Activated CD4-positive, CD25-positive, alpha-beta regulatory T cell treated with anti-CD3 and anti-CD28 coated beads, Interleukin-2, amount 50 U/mL, for 72 hours (primary cell): ENCODE measurements around the gene KCNK7.

ENCODE experiments used
- DNase-seq: peaks from one replicate; pipeline ENCODE4 v3.0.0; 2021

The KCNK7 gene

DNA sequence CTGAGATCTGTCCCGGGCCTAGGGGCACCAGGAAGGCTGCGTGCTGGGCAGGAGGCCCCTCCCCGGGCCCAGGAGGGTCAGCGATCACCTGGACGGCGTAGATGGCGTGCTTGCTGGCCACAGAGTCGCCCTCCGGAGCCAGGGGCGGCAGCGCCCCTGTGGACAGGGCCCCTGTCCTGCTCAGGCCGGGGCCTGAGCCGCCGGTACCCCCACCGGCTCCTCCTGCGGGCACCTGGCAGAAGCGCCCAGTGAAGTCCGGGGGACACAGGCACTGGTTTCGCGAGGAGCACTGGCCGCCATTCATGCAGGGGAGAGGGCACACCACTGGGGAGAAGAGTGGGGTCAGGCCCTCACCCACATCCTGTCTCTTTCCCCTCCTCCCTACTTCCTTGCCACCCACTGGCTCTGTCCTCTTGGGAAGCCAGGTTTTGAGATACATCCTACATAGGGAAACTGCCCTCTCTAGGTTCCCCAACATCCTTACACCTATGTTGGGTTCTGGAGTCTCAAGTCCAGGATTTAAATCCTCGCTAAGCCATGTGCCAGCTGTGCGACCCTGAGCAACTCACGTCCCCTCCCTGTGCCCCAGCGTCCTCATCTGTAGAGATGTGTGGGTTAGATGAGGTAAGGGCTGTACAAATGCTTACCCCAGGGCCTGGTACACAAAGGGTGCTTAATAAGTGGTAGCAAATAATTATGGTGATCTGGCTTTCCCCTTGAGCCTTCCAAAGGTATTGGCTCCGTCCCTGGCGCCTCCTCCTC lies 41.4 kb downstream of the KCNK7 start:
- no peak for DNase-seq

DNA sequence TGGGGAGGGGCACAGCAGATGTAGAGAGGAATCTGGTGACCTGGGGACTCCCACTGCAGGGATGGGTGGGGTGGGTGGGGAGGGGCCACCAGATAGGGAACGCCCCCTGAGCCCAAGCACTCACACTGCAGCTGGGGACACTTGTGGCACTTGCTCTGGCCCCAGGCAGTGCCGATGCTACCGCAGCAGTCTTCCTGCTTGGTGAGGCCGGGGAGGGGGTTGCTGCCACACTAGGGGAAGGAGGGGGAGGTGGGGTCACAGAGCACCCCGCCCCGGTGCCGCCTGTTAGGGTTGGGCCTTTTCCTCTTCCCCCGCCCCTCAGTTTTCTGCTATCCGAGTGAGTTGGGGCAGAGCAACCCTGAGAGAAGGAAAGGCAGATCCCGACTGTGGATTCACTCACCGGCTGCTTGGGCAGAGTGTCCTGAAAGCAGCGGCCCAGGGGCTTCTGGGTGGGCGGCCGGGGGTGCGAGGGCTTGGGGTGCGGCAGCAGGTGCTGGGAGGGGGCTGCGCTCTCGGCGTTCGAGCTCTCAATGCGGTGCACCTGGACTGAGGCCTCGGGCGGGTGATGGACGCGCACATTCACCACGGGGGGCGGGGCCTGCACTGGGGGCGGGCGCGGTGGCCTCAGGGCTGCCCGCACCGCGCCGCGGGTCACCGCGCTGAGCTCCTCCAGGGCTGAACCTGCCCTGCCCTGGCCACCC lies 42.1 kb downstream of the KCNK7 start:
- no peak for DNase-seq

DNA sequence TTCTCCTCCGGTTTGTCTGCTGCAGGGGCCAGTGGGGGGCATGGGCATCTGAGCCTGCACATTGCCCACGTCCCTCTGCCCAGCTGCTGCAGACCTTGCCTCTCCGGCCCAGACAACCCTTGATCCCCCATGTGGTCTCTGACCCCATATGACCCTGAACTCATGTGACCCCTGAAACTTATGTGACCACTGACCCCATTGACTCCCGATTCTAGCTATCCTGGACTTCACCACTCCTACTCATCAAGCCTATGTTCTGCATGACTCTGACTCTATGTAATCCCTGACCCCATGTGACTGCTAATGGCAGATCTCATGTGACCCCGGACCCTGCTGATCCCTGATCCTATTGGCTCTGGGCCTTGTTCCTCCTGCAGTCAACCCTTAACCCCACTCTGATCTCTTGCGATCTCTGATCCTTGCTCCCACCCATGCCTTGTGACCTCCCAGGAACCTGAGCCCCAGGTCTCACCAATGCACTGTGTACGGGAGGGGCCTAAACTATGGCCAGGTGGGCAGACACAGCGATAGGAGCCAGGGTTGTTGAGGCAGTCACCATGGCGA lies 43.1 kb downstream of the KCNK7 start:
- DNase-seq: no peak

DNA sequence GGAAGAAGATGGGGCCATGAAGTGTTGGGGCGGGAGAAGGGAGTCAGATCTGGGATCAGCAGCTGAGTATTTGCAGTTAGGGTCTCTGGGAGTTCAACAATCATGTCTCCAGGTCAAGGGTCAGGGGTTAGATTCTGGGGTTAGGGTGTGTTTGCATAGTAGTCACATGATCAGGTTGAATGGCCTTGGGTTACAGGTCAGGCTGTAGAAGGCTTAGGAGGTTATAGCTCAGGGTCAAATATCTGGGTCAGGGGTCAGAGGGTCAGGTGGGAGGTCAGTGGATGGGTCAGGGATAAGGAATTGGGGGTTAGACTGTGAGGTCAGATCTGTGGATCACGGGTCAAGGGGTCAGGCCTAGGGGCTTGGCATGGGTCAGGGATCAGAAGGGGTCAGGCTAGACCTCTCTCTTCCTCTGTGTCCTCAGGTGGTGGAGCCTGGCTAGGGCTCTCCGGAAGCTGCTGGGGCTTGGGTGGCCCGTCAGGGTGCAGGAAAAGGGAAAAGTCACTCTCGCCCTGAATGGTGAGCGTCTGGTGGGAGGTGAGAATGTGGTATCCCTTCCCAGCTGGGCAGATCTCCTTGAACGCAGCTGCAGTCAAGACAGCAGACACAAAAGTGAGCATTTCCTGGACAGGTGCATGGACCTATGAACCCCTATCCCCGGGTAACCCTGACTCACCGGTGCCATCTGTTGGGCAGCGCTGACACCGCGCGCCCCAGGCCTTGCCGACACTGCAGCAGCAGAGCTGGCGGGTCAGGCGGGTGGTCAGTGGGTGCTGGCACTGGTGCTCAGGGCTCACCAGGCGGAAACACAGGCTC lies 43.8 kb downstream of the KCNK7 start:
- peak; percentile 64 for DNase-seq

DNA sequence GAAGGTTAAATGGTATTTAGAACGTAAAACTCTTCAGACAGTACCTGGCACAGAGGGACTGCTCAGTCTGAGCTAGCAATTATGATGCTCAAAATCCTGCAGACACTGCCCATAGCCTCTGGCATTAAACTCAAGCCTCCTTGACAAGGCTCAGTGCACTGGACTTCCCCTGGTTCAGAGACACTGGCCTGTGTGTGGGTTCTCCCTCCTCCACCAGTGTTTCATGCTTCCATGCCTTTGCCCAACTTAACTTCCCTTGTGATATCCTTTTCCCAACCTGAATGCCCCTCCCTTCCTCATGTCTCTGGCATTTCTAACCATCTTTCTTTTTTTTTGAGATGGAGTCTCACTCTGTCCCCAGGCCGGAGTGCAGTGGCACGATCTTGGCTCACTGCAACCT lies 46.5 kb downstream of the KCNK7 start:
- no peak for DNase-seq

DNA sequence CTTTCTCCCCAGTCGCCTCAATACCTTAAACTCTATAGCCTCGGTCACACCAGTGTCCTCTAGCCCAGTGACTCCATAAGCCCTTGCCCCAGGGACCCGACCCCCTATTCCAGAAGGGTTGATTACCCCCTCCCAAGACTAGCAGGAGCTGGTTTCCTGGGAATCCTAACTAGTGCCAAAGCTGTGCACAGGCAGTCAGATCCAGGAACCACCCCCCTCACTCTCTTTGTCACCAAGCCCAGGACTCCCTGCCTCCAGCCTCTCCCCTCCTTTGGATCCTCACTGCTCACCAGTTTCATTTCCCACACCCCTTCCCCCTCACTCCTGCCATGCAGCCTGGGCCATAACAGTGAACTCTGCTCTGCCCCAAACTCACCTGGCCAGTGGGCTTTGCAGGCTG lies 47.2 kb downstream of the KCNK7 start:
- no peak for DNase-seq

DNA sequence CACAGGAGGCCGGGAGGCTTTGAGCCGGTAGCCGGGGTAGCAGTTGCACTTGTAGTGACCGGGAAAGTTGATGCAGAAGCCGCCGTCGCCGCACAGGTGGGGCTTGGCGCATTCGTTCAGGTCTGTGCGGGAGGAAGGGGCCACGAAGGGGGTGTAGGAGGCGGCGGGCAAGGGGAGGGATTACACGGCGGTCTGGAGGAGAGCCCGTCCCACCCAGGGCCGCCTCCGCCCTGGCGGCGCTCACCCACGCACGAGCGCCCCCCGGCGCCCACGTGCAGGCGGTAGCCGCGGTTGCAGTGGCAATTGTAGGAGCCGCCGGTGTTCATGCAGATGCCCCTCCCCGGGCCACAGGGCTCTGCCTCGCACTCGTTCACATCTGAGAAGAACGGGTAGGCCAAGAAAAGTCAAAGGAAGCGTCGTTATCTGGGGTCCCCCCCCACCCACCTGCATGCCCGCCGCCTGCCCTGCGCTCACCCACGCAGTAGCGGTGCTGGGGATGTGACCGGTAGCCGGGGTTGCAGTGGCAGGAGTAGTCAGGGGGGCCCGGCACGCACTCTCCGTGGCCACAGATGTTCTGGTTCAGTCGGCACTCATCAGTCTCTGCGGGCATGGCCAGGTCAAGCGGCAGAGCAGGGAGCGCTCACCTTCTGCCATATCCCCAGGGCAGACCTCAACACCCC lies 48.0 kb downstream of the KCNK7 start:
- no peak for DNase-seq

DNA sequence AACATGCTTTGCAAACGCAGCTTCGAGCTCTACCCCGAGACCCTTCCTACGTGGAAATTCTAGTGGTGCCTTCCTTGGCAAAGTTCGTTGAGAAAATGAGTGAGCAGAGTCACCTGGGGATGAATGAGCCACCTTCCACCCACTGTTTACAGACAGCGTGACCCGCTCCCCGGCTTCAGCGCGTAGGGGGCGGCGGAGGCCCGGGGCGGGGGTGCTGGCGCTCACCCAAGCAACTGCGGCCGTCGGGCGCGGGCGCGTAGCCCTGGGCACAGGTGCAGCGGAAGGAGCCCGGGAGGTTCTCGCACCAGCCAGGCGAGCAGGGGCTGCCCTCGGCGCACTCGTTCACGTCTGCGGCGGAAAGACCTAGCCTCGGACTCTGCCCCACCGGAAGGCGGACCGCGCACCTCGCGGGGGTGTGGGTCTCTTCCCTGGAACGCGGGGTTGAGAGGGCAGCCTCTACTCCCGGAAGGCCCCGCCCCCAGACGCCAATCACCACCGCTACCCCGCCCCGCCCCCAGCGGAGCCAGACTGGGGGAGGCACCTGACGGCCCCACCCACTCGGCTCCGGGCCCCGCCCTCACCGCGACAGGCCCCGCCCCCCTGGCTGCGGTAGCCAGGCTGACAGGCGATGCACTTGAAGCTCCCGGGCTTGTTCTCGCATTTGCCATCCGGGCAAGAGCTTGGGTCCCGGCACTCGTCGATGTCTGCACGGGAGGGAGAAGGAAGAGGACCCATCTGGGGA lies 49.2 kb downstream of the KCNK7 start:
- peak; percentile 99 for DNase-seq

DNA sequence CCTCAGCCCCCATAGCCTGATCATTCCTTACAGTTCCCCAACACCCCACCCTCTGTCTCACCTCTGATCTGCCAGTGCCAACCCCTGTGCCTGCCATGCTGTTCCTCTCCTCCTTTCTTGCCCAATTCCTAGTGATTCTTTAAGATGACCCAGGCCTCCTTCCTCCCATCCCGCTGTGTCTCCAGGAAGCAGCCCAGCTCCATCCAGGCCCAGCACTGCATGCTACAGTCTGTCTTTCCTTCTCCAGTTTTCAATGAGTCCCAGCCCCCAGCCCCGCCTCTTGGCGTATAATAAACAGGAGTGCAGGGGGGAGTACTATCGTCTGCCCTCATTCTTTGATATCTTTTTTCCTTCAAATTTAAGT lies 49.8 kb downstream of the KCNK7 start:
- DNase-seq: no peak
